ENCODE results near the gene SLU7.

The SLU7 gene

GRCh38 chr5:160418561-160419457 lies at the start of gene SLU7:
SLU7 (minus strand) TSS chr5:160419081; CDS start chr5:160415294, 3,787 bp downstream.
- peak; percentile 98 for DNase-seq (ENCODE audit: low spot score)

GRCh38 chr5:160468363-160468975 lies 49.6 kb upstream of the SLU7 start:
- no peak for DNase-seq (ENCODE audit: low spot score)

GRCh38 chr5:160467555-160468362 lies 48.9 kb upstream of the SLU7 start:
- peak; percentile 70 for DNase-seq (ENCODE audit: low spot score)

GRCh38 chr5:160466889-160467554 lies 48.1 kb upstream of the SLU7 start:
- DNase-seq (ENCODE audit: low spot score) = no peak

GRCh38 chr5:160466116-160466515 lies 47.2 kb upstream of the SLU7 start:
- no peak for DNase-seq (ENCODE audit: low spot score)

DNA sequence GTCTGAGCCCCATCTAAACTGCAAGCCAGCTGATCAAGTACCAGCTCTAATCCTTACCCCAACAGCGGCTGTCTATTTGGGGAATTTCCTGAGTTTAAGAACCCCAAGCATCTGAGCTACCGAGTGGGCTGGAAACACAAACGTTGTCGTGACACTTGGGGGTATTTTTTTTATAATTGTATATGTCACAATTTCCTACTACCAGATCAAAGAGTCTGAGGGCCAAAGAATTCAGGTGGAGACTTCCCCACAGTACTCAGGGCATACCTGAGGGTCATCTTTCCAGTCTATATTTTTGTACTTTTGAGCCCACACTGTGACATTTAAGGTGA lies 45.6 kb upstream of the SLU7 start:
- no peak for DNase-seq (ENCODE audit: low spot score)

GRCh38 chr5:160463740-160464465 lies 45.0 kb upstream of the SLU7 start:
- no peak for DNase-seq (ENCODE audit: low spot score)

- DNase-seq (ENCODE audit: low spot score) = no peak
These were observed 44.3 kb upstream of the SLU7 start for GRCh38 chr5:160463227-160463626.

DNA sequence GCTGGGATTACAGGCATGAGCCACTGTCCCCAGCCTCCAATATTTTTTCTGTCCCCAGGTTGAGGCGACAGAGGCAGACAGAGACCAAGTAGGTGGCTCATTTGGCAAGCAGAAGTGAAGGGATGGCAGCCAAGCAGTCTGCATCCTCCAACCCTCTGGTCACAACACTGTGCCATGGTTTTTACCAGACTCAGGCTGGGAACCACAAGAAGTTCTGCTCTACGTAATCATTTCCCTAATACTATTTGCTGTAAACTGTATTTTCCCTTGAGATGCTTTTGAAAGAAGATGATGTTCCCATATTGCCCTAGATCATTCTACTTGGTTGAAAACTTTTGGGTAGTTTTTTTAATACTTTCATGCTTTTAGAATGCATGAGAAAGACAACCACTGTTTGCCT lies 43.3 kb upstream of the SLU7 start:
- no peak for DNase-seq (ENCODE audit: low spot score)

DNA sequence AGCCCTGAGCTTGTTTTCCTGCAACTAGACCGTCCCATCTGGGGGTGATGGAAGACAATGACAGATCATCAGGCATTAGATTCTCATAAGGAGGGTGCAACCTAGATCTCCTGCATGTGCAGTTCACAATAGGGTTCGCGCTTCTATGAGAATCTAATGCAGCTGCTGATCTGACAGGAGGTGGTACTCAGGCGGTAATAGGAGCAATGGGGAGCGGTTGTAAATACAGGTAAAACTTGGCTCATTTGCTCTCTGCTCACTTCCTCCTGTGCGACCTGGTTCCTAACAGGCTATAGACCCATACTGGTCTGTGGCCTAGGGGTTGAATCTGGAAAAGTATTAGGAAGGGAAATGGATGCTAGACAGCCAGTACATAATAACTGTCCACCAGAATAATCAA lies 42.5 kb upstream of the SLU7 start:
- no peak for DNase-seq (ENCODE audit: low spot score)

DNA sequence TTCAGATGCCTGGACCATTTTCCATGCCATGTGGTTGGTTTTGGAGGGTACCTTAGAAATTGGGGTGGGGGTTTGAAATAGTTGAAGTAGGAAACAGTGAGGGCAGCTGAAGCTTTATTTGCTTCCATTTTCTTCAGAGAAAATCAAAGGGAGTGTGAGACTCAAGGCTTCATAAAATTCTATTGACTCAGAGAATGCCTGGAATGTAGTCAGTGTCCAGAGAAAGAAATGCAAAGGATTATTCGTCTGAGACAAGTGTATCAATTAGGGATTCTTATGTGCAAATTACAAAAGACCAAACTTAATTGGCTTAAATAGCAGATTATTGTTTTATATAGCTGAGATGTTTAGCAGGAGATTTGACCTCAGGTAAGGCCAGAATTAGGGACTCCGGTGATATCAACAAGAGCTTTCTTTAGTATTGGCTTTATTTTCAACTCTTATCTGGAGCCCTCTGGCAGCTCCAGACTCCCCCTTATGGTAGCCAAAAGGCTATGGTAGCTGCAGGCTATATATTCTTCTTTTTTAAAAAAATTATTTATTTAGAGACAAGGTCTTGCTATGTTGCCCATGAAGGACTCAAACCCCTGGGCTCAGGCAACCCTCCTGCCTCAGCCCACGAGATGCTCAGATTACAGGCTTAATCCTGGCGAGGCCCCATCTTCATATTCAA lies 41.6 kb upstream of the SLU7 start:
- no peak for DNase-seq (ENCODE audit: low spot score)

- DNase-seq (ENCODE audit: low spot score) = no peak
These were observed 40.2 kb upstream of the SLU7 start for GRCh38 chr5:160458806-160459800.

DNA sequence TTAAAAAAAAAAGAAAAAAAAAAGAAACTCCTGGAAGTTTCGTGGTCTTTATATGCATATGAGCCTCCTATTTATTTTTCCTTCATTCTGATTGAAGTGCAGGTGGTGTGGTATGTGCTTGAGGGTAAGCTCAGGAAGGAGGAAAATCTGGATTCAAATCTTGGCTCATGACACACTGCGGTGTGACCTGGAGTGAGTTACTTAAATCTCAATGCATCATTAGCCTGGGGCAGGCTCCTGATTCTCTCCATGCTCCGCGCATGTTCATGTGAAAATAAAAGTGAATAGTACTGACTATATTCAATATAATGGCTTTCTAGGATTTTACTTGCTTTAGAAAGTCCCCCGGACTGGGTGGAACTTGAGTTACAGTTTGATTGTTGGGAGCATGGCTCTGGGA lies 38.4 kb upstream of the SLU7 start:
- no peak for DNase-seq (ENCODE audit: low spot score)

DNA sequence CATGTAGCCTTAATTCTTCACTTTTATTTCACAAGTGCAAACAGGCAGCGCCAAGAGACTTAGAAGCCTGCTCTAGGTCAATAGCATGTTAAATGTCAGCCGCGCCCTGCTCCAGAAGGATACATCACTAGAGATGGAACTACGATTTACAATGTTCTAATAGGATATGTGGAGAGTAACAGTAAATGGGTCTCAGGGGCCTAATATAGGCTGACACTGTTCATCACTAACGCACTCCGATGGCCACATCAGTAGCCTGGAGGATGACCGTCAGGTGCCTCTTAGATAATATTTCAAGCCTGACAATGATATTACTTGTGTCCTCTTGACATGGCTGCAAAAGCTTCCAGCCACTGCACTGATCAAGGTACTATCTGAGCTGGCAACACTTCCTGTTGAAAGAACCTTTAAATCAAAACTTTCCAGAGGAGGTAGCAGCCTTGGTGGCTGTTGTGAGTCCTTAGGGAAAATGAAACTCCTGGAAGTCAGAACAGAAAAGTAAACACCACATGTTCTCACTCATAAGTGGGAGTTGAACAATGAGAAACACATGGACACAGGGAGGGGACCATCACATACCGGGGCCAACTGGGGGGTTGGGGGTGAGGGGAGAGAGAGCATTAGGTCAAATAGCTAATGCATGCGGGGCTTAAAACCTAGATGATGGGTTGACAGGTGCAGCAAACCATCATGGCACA lies 37.7 kb upstream of the SLU7 start:
- no peak for DNase-seq (ENCODE audit: low spot score)

DNA sequence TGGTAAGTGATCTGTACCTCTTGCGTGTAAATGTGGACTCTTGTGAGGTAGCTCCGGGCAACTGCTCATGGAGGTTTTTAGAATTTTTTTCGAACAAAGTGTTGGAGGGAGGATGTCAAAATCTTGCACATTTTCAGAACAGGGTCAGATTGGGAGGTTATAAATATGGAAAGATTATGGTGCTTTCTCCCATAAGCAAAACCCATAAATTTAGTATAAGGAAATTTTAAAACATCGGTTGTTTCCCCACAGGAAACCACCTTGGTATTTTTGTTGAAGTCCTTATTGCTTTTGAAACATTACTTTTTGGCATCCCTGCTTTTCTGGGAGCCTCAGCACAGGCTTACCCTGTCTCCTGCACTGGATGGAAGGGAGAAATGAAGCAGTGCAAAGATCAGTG lies 36.7 kb upstream of the SLU7 start:
- DNase-seq (ENCODE audit: low spot score) = no peak

DNA sequence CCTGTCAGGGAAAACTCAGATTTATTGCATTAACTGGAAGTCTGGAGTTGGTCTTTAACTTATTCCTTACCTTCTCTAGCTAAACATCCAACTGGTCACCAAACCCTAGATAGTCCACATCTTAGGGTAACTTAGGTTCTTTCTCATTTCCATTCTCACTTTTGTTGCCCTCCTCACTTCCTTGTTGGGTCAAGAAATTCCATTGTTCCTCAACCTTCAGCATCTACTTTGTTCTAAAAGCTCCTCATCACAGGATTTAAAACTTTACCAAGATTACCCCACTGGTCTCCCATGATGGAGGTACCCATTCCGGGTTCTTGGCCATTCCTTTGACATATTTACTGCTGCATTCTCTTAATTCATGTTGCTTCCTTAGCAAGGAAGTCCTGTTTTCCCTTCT lies 34.9 kb upstream of the SLU7 start:
- DNase-seq (ENCODE audit: low spot score) = no peak

DNA sequence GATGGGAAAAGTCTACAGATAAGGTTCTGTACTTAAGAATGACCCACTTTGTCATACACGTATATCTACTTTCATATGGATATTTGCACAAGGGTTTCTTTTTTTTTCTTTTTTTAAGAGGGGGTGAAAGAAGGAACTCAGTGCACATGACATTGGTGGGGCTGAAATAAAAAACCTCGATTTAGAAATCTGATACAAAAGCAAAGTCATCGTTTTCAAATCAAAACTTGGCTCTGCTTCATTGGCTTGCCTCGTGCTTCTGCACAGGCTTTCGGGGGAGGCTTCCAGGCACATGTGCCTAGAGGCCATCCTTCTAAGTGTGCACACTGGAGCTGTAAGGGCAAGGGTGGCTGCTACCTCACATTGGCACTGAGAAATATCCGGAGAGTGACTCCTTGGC lies 33.9 kb upstream of the SLU7 start:
- no peak for DNase-seq (ENCODE audit: low spot score)

- no peak for DNase-seq (ENCODE audit: low spot score)
These were observed 33.2 kb upstream of the SLU7 start for GRCh38 chr5:160452036-160452435.

DNA sequence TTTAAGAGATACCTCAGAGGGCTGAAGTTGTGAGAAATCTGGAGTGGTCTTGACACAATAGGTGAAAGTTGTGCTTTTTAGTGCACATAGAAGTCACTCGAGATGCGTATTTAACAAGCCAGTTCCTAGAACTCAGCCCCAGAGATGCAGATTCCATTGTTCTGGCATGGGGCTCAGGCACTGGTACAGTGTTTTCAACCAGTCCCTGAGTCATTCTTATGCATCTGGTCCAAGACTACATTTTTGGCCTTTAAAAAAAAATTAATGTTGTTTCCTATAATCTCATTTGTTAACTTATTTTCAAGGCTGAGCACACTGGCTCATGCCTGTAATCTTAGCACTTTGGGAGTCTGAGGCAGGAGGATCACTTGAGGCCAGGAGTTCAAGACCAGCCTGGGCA lies 32.4 kb upstream of the SLU7 start:
- DNase-seq (ENCODE audit: low spot score) = no peak

Data from left forelimb (tissue), 1 donor.